ENCODE measurements around the gene TBCB. TPM values are rescaled to one million over a fixed set of nuclear protein-coding genes. Genes with fewer than 3 reads are reported as not detected.

The TBCB gene
- total and polyA plus RNA-seq, 2 of the 4 experiments (the other 2 are of a cell fraction): 182 to 269 TPM

DNA sequence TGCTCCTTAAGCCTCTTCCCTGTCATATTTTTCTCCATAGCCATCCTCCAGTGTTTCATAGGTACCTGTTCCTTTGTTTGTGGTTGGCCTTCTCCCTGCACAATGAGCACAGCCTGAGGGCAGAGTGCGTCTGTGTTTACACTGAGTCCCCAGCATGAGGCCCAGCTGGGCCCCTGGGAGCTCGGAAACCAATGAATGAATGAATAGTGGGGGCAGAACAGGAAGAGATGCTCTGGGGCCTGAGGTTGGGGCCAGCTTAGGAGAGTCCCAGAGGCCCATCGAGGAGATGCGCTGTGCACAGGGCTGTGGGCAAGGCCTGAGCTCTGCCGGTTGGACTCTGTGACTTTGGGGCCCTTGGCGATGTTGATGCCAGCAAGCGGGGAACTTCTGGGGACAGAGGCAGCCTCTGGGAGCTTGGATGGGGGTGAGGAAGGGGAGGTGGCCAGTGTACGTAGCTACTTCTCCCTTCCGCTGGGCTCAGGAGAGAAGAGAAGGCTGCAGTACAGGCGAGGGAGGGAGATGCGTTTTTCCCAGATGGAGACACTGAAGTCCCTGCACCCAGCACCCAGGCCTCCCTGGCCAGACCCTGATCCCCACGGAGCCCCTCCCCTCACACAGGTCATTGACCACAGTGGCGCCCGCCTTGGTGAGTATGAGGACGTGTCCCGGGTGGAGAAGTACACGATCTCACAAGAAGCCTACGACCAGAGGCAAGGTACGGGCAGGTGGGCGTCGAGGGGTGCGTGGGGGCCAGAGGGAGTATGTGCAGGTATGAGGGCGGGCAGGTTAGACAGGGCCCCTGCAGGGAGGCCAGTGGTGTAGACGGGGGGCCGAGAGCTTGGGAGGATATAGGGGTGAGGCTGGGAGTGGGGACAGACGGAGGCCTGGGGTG is 5.1 kb downstream of the TBCB start:
- intact Hi-C loops (cut with micrococcal nuclease): no loop called here
- no peaks in the 10 kb centered on the region for H3K9me3 ChIP-seq (ENCODE audit: control insufficient read depth, insufficient read depth, low read length)
- H3K56ac ChIP-seq (ENCODE audit: extremely low read depth, insufficient read depth, low read length): no peak overlapping the region
- DNase-seq (no peak), ATAC-seq (ENCODE audit: low read depth) (no peak)
- H2BK15ac ChIP-seq (ENCODE audit: low read depth, low read length): no peak overlapping the region
- in situ Hi-C loops (cut with MboI; ENCODE audit: low sequenced_read_pairs): no loop called here
- H4K5ac ChIP-seq (ENCODE audit: low read depth, low read length): no peak overlapping the region
- H3K9ac ChIP-seq (ENCODE audit: low read depth, low read length): no peak overlapping the region
- H4K20me1 ChIP-seq (ENCODE audit: insufficient read depth, low read length): peaks cover 14% of the 10 kb centered on the region
- peaks cover 39% of the 10 kb centered on the region for H3K36me3 ChIP-seq (ENCODE audit: control insufficient read depth, insufficient read depth, low read length)
- no peak overlapping the region for H2BK20ac ChIP-seq (ENCODE audit: low read depth, low read length)
- no peak overlapping the region for H2AFZ ChIP-seq (replicated peaks; ENCODE audit: low read length, poor library complexity)
- no peak overlapping the region for H3K14ac ChIP-seq (replicated peaks; ENCODE audit: low read depth, low read length)
- H3K4me1 ChIP-seq (ENCODE audit: control insufficient read depth, insufficient read depth, low read length): peaks cover 4% of the 10 kb centered on the region
- BruUV-seq (replicated peaks): no TSS peak
- no peaks in the 10 kb centered on the region for H3K27me3 ChIP-seq (ENCODE audit: control insufficient read depth, insufficient read depth, low read length)
- H2BK5ac ChIP-seq (ENCODE audit: low read depth, low read length, poor library complexity, severe bottlenecking): no peak overlapping the region
- 0 out of 2 replicates have a peak, but pooled peaks cover 6% of the 10 kb centered on the region for H3K9me1 ChIP-seq (ENCODE audit: insufficient read depth, low read length)
- POLR2A ChIA-PET (ENCODE audit: unreplicated experiment): no interaction called here
- CTCF ChIA-PET: no interaction called here
- H3K4me2 ChIP-seq (ENCODE audit: low read depth, low read length): no peak overlapping the region
- H3K23ac ChIP-seq (ENCODE audit: low read depth, low read length): no peak overlapping the region
- H2BK120ac ChIP-seq (ENCODE audit: low read depth, low read length): no peak overlapping the region
- no peak overlapping the region for H2AK9ac ChIP-seq (replicated peaks; ENCODE audit: low read depth, low read length, poor library complexity)
- H3K4me3 ChIP-seq (ENCODE audit: insufficient read depth, low read depth, low read length): no peak overlapping the region
- WGBS, 2 experiments (ENCODE audit: extremely low coverage in 2 of 2, insufficient read length in 1 of 2): 97% methylated on average over 5 of the region's 26 CpGs; no CpG with 5 or more reads in 1 of the 2 experiments
- no peak overlapping the region for H3K4ac ChIP-seq (ENCODE audit: low read depth, low read length)
- H2AK5ac ChIP-seq (ENCODE audit: low read depth, low read length): no peak overlapping the region
- no peak overlapping the region for H4K8ac ChIP-seq (ENCODE audit: low read depth in 2 of 2, low read length in 2 of 2)
- TF ChIP-seq POLR2A (IDR thresholded peaks at IDR 0.05; ENCODE audit: low read depth, low read length) (no peak), BHLHE40 (IDR thresholded peaks at IDR 0.05; ENCODE audit: low read depth, low read length) (no peak), CHD1 (IDR thresholded peaks at IDR 0.05; ENCODE audit: low read depth, low read length) (no peak), MAFK (IDR thresholded peaks at IDR 0.05; ENCODE audit: low read depth, low read length) (no peak), MXI1 (IDR thresholded peaks at IDR 0.05; ENCODE audit: borderline replicate concordance, low read depth, low read length) (no peak), NFE2L2 (IDR thresholded peaks at IDR 0.05; ENCODE audit: low read depth, low read length) (no peak), SMC3 (IDR thresholded peaks at IDR 0.05; ENCODE audit: low read depth, low read length) (no peak), MAZ (IDR thresholded peaks at IDR 0.05; ENCODE audit: borderline replicate concordance, low read depth, low read length) (no peak)
- TF ChIP-seq, protein P1, sequence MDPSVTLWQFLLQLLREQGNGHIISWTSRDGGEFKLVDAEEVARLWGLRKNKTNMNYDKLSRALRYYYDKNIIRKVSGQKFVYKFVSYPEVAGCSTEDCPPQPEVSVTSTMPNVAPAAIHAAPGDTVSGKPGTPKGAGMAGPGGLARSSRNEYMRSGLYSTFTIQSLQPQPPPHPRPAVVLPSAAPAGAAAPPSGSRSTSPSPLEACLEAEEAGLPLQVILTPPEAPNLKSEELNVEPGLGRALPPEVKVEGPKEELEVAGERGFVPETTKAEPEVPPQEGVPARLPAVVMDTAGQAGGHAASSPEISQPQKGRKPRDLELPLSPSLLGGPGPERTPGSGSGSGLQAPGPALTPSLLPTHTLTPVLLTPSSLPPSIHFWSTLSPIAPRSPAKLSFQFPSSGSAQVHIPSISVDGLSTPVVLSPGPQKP (IDR thresholded peaks at IDR 0.05; ENCODE audit: borderline replicate concordance, low read depth, low read length): no peak
- H3K27ac ChIP-seq (ENCODE audit: insufficient read depth, low read length): no peak overlapping the region
- no peak overlapping the region for H4K91ac ChIP-seq (ENCODE audit: insufficient read depth, low read depth, low read length)
- H3K79me1 ChIP-seq (ENCODE audit: low read depth in 1 of 2, low read length in 2 of 2): peaks cover 12 to 46% of the 10 kb centered on the region in 2 experiments
- H3K18ac ChIP-seq (ENCODE audit: low read depth, low read length): no peak overlapping the region
- dilution Hi-C loops (cut with HindIII; ENCODE audit: low sequenced_read_pairs, unreplicated experiment): no loop called here
